Renal pelvis (tissue), 4 donors: ENCODE data around the gene KCP. TPM values are rescaled to one million over a fixed set of nuclear protein-coding genes. Genes with fewer than 3 reads are reported as not detected.

Source experiments
- DNase-seq: peaks from one replicate; pipeline ENCODE4 v3.0.0-alpha.2; 2013
- polyA plus RNA-seq, 3 donors: library from polyadenylated mRNA; unstranded; fragments of 120-200 nt; gene quantifications; one replicate each; pipeline ENCODE4 v1.2.1, GENCODE V29; 2013; ENCODE audit not compliant: insufficient read length in 3 of 3

The KCP gene
- polyA plus RNA-seq, 3 donors, result 20.7 to 34.5 (median 32.4) TPM

- DNase-seq, result no peak
These were observed 29.4 kb upstream of the KCP start for GRCh38 chr7:128939861-128940410.

DNA sequence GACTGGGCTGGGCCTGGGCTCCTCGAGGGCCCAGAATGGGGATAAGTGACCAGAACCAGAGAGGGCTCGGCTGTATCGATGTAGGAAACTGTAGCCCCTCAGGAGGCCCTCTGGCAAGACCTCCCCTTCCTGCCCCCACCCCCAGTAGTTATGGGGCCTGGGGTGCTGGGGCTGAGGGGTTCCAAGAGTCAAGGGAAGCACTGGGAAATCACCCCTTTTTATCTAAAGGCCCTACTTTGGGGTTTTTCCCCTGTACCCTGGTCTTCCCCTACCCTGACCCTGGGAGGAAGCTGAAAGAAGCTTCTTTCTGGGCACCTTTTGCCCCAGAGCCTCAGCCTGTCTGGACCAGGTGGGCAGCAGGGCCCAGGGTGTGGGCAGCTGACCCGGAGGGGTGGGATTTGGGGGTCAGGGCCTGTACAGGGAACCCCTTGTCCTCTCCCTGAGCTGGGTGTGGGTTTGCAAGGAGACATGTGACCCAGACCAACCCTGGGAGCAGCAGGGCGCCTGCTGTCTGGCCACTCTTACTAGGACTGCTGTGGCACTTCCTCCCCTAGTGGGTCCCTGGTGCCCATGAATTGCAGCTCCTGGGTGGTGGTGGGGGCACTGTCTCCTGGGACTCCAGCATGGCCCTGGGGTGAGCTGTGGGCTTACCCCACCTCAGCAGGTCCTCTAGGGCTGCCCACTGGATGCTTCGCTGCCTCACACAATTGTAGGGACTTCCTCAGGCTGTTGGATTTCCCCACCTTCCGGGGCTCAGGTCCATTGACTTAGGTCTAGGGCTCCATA, 28.8 kb upstream of the KCP start:
- no peak for DNase-seq

GRCh38 chr7:128938544-128939074, 28.1 kb upstream of the KCP start:
- DNase-seq, result no peak

- DNase-seq, result no peak
These were observed 27.4 kb upstream of the KCP start, which contains the start of gene IRF5 for GRCh38 chr7:128937647-128938543. Gene IRF5, plus strand, starts transcription at chr7:128937927. Its CDS starts 4,155 bp downstream, at chr7:128942082.

DNA sequence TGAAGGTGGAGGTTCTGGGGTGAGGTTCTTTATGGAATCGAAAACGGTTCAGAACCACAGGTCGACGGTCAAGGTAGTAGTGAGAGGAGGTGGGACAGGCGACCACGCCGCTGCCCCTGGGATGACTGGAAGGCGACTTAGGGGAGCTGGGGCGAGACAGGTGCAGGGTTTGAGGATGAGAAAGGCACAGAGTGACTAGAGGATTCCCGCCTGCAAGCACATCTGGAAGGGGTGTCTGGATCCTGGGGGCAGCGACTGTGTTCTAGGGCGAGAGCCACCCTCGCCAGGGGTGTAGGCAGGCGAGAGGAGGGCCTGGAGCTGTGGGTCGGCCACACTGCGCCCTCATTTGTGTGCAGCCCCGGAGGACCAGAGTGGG, 26.8 kb upstream of the KCP start:
- DNase-seq, result no peak

DNA sequence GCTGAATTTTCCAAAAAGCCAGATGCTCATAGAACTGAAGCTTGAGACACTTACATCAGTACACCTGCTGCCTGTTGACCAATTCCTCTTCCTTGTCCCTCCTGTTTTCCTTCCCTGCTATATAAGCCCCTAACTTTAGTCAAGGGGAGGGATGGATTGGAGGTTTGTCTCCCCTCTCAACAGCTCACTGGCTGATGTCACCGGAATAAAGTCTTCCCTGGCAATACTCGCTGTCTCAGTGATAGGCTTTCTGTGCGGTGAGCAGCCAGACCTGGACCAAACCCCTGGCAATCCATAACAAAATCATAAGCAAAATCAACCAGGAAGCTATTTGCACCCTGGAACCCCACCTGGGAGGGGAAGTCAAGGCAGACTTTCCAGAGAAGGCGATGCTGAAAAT, 26.3 kb upstream of the KCP start:
- no peak for DNase-seq

DNA sequence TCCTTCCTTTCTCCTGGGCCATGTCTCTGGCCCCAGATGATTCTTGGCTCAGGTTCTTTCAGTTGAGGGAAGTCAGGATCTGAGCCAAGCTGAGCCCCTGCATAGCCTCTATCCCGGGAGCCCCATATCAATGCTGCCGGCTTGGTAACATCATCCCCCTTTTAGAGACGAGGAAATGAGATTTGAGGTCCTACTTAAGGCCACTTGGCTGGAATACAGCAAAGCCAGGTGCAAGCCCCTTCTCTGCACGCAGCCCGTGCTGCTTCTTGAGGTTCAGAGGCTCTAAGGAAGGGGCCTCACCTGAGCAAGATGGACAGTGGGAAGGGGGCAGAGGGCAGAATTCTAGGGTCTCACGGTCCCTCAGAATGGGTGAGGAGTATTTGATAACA, 24.8 kb upstream of the KCP start:
- DNase-seq, result no peak

- no peak for DNase-seq
These were observed 24.1 kb upstream of the KCP start for GRCh38 chr7:128934361-128935341.

- no peak for DNase-seq
These were observed 22.8 kb upstream of the KCP start for GRCh38 chr7:128933180-128933891.

- DNase-seq, result no peak
These were observed 22.3 kb upstream of the KCP start for GRCh38 chr7:128932862-128933179.

- no peak for DNase-seq
These were observed 21.7 kb upstream of the KCP start for GRCh38 chr7:128931965-128932861.

DNA sequence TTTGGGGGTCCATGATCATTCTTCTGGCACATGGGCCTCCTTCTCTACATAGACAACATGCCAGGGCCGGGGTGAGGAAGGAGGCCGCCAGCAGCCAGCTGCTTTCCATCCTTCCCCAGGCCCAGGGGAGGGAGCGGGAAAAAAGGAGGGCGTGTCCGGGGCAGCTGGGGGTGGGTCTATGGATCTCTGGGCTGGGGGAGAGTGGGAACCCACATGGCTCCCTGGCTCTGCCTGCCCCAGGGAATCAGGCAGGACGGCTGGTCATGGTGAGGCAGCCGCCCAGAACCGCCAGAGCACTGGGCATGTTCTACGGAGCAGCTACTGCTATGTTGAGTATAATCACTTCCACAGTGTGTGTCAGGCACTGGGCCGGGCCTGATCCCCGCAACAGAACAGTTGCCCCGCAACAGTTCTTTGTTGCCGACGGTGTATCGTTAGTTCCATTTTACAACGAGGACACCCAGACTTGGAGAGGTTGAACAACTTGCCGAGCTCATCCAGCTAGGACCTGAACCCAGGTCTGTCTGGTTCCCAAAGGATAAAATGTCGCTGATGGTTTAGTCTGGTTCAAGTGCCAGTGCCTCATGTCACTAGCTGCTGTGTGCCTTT, 20.8 kb upstream of the KCP start:
- no peak for DNase-seq

DNA sequence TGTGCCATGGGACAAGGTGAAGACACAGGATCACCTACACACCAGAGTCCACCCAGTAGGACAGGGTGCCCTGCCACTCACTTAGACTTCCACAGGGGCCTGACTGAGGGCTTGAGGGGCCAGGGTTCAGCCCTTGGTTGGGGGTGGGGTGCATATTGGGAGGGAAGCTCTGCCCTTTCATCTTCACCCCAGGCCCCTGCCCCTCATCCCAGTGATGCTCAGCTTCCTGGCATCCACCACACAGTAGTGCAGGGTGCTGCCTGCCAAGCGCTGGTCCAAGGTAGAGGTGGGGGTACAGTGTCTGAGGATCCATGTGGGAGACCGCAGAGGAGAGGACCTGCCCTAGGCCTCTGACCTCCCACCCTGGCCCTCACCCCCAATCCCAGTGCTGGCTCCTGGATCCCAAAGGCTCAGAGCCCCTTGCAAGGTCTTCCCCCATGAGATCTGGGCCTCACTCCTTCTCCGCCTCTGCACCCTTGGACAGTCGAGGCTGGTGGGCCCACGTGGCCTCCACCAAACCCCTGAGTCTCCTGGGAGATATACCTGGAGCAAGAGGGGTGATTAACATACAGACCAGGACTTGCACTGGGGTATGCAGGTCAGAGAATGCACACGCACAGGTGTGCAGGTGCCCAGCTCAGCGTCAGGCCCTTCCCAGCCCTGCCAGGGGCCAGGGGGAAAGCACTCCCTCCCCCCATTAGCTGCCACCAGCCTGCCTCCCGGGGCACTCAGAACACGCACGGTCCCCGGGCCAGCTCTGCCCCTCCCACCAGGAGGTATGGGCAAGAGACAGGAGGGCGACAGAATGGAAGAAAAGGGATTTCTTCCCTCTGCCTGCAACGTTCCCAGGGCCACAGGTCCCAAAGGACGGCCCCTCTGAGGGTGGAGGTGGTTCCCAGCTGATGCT, 18.6 kb upstream of the KCP start:
- no peak for DNase-seq

DNA sequence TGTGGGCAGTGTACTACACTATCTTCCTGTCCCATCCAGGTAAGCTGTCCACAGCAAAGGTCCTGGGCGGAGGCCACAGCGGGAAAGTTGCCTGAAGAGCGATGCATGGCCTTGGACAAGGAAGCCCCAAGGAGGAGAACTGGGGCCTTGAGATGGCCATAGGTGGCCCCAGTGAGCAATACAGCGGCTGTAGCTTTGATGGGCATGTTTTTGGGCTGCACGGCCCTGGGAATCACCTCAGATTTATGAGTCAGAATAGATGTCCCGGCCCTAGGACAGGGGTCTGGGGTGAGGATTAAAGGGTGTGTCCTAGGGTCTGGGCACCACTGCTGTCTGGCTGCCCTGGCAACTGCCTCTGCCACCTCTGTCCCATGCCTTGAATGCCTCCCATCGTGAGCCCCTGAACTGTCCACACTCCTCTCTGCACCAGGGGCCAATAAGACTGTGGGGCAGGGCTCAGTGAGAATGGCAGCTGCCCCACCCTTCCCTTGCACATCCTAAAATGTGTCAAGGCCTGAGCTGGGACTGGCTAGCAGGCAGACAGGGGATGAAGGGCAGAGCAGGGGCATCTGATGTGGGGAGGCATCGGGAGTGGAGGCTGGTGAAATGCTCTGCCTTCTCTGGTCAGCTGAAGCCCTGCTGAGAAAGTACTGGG, 17.8 kb upstream of the KCP start:
- no peak for DNase-seq

- DNase-seq, result no peak
These were observed 14.4 kb upstream of the KCP start for GRCh38 chr7:128924707-128925588.

GRCh38 chr7:128923411-128923800, 12.9 kb upstream of the KCP start:
- no peak for DNase-seq
